NAMALWA (cell line): ENCODE results near the gene TOM1.

Source experiments
- DNase-seq: peaks from one replicate; pipeline ENCODE4 v3.0.0-alpha.2; 2015; ENCODE audit warnings: low spot score

Gene TOM1

DNA sequence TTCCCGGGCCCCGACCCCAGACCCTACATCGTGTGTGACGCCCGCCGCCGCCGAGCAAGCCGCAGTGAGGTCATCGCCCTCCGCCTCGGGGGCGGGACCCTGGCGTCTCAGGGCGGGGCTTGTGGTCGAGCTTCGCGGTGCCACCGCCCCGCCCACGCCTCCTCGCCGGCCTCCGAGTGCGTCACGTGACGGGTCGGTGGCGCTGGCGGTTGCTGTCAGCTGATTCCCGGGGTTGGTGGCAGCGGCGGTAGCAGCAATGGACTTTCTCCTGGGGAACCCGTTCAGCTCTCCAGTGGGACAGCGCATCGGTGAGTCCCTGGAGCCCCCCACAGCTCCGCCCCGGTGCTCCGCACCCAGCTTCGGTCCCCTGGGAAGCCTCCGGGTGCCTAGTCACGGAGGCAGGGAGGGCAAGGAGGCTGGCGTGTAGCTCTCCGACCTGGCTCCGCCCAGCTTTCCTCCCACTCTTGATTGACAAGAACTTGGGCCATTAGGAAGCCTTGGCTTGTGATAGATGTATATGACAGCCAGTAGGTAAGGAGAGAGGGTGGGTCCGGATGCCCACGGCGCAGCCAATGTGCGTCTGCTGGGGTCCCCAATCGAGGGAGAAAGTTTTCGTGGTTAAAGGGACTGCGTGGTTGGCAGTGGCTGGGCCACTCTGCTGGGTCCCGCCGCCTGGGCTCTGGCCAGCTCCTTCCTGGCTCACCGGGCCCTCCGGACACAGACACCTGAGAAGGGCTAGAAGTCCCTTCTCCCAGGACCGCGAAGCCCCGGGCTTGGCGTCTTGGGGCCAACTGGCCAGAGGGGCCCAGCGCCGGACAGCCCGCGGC, at the start of gene TOM1:
Gene TOM1 (plus strand): TSS at position 222 of the 827 bp plus-strand sequence. CDS start 35 bp downstream, at position 257.
- peak; percentile 99 for DNase-seq

DNA sequence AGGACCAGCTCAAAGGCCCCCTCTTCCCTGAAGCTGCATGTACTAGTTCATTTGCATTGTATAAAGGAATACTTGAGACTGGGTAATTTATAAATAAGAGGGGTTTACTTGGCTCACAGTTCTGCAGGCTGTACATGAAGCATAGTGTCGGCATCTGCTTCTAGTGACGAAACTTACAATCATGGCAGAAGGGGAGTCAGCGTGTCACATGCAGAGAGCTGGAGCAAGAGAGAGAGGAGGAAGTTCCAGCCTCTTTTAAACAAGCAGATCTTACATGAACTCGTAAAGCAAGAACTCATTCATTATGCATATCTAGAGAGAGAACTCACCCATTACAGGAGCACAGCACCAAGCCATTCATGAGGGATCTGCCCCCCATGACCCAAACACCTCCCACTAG, 49.5 kb upstream of the TOM1 start:
- no peak for DNase-seq

DNA sequence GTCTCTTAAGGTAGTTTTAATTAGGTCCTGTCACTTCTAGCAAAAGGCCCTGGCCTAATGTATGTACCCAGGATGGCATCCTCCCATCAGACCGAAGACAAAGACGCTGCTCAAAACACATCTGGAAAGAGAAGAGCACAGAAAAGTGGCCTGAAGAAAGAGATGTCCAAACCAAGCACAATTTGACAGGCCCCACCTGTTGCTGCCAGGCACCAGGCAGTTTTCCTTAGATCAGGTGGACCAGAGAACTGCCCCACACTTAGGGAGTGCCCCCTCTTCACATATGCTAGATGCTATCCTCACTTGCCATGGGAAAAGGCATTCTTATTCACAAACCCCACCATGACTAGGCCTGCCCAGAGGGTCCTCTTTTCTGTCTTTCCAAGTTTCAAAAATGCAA, 45.7 kb upstream of the TOM1 start:
- DNase-seq, result no peak

DNA sequence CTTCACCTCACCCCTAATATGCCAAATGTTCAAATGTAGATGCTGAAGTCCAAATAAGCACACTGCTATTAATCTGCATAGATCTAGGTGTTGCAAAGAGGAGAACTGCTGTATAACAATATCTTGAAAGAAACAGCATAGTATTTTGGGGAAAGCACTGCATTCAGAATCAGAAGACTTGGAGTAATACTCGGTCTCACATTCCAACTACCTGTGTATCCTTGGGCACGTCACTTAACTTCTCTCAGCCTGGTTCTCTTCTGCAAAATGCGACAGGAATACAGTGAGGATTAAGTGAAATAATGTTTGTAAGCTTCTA, 42.7 kb upstream of the TOM1 start:
- no peak for DNase-seq

DNA sequence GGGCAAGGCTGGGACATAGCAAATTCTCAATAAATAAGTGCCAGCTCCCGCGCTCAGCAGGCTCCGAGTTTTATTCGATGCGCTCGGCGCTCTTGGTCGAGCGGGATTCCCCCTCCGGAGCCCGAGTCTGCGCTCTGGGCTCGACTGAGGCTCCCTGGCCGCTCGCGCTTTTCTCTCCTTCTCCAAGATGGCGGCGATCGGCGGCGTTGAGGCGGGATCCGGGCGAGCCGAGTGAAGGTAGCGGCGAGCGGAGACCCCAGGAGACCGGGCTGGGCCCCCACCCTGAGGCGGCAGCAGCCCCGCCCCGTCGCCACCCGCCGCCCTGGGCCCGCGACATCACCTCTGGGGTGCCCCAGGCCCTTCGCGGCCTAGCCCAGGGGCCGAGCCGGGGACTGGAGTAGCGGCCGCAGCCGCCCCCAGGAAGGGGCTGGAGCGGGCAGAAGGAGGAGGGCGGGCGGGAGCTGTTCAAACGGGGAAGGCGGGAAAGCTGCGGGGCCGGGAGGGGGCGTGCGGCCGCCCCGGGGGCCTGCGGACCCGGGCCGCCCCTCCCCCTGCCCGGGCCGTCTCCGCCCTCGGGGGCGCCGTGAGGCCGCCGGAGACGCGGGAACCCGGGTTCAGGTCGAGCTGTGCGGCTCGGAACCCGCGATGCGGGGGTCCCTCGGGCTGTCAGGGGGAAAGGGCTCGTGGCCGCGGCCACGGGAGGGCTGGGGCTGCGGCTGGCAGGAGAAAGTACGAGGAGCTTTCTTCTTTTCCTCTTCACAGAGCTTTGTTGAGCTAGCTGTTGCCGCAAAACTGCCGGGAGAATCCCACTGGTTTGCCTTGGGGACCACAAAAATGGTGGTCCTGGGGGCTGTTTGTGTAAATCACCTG, 42.1 kb upstream of the TOM1 start, which contains the start of gene HMGXB4:
Gene HMGXB4 (plus strand): TSS at position 173 of the 870 bp plus-strand sequence. CDS start 4,898 bp downstream, outside the sequence.
- peak; percentile 91 for DNase-seq

DNA sequence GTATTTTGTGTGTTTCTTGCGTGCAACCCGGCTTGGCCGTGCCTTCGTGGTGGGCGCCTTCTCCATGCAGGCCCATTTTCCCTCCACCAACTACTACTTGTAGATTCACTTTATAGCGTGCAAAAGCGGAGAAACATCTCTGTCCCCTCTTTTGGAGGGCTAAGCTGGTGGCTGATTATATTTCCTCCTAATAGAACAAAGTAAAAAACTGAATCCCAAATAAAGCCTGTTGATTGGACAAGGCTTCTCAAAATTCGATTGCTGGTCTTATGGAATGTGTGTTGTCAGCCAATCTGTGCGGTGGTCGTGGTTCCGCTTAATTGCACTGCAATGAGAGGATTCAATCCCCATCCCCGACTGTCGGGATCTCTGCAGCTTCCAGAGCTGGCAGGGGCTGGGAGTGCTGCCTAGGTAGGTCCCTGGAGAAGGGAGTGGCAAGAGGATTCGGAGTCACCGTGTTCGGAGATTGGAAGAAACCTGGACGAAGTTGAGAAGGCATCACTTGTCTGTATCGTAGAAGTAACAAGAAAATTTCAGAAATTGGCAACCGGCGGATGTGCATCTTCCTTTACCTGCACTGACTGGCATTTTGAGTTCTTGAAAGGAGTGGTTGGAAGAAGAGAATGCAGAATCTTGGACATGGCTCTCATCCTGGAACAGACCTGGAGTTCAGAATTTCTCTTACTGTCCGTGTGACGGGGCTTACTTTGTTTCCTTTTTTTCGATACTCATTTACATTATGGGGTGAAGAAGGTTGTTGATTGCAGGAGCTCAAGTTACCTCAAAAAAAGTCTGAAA, 41.3 kb upstream of the TOM1 start:
- DNase-seq, result no peak

DNA sequence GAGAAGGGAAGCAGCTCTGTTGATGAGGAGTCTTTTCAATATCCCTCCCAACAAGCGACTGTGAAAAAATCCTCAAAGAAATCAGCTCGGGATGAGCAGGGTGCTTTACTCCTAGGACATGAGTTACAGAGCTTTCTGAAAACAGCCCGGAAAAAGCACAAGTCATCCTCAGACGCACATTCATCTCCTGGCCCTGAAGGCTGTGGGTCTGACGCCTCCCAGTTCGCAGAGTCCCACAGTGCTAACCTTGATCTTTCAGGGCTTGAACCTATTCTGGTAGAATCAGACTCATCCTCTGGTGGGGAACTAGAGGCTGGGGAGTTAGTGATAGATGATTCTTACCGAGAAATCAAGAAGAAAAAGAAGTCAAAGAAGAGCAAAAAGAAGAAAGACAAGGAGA, 34.7 kb upstream of the TOM1 start:
- no peak for DNase-seq

DNA sequence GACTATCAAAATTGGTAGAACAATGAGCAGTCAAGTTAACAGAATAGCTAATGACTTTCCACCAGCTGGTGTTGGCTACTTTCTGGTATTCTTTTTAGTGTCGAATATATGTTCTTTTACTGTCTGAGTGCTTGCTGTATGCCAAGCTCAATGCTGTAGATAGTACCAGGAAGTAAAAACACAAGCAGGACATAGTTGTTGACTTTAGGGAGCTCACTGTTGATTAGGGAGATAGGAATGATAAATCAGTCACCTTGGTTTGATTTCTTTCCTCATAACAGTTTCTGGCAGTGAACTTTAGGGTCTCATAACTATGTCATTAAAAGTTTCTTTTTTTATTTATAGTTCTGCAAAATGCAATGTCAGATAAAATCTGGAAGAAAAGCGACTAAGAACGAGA, 33.4 kb upstream of the TOM1 start:
- no peak for DNase-seq

DNA sequence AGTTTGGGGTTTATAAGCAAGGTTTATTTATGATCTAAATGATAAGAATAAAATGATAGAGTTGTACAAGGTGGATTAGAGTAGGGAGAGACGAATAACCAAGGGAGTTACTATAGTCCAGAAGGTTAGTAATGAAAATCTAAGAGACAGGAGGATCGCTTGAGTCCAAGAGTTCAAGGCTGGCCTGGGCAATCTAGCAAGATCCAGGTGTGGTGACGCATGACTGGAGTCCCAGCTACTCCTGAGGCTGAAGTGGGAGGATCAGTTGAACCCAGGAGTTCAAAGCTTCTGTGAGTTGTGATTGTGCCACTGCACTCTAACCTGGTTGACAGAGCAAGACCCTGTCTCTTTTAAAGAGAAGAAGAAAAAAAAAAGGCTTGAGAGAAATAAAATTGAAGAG, 30.1 kb upstream of the TOM1 start:
- no peak for DNase-seq

DNA sequence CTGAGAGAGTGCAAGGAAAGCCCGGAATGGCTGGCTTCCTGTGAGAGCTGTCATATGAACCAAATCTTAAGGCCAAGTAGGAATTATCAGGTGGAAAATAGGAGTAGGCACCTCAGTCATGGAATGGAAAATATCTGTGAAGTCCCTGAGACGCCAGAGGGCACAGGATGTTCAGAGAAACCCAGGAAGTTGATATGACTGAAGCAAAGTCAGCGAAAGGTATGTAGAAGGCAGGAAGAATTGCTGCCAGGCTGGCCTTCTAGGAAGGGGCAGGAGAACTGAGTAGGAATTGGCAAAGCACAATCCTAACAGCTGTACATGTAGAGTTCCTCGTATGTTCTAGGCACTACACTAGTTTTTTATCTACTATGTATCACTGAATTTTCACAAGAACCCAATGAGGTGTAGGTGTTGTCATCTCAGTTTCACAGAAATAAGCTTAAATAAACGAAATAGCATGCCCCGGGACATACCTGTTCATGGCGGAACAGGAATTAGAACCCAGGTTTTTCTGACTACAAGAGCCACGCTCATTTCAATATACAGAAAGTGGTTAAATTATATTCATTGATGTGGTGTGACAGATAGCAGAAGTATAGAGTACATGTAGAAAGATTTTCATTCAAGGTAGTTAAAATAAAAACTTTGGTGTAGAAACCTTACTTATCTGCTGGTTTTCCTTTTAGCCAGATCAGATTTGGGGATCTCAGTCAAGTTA, 25.4 kb upstream of the TOM1 start:
- DNase-seq, result no peak

DNA sequence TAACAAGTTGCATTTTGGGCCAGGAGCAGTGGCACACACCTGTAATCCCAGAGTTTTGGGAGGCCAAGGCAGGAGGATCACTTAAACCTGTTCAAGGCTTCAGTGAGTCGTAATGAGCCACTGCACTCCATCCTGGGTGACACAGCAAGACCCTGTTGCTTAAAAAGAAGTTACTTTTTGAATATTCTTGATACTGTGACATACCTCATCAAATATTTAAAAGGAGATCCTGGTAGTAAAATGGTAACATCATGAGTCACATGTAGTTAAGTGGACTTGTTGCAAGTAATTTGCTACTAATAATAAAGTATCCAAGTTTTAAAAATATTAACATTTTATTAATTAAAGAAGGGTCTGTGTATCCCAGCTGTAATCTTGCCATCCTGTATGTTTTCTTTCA, 24.1 kb upstream of the TOM1 start:
- no peak for DNase-seq

DNA sequence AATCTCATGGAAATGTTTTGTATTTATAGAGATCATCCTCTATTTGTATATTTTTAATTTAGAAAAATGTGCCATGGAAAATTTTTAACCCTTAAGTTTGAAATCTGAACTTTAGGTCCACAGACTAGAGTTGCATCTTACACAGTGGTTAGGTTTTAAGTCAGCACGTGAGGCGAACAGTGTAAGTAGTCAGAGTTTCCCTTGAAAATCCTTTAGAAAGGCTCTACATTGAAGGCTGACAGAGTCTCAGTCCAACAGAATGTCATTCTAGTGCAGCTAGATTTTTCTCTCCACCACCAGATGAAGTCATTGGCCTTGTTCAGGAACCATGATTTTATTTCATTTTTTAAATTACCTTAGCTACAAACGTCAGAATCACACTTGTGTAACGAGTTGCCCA, 23.7 kb upstream of the TOM1 start:
- DNase-seq, result no peak

DNA sequence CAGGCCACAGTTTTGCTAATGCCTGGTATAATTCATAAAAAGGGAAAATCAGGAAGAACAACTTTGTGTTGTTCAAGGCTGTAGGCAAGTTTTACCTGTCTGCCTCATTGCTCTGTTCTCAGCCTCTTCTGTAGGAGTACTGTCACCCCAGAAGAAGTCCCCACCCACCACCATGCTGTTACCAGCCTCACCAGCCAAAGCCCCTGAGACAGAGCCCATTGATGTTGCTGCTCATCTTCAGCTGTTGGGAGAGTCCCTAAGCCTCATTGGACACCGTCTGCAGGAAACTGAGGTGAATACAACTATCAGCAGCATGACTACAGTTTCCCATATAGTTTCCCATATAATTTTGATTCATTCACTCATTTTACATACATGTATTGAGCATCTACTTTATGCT, 11.6 kb upstream of the TOM1 start:
- no peak for DNase-seq

DNA sequence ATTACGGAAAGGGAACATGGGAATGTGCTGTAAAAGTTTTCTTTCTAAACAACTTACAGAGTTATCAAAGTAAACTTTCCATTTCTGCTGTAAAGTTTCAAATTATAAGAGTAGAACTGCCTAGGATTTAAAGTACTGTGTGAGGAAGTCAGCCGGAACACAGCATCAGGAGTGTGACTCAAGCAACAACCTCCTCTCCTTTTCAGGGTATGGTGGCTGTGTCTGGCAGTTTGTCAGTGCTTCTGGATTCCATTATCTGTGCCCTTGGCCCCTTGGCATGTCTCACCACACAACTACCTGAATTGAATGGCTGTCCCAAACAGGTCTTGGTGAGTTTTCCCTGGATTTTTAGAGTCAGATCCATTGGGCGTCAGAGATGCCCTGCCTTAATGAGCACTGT, 6.9 kb upstream of the TOM1 start:
- DNase-seq, result no peak

DNA sequence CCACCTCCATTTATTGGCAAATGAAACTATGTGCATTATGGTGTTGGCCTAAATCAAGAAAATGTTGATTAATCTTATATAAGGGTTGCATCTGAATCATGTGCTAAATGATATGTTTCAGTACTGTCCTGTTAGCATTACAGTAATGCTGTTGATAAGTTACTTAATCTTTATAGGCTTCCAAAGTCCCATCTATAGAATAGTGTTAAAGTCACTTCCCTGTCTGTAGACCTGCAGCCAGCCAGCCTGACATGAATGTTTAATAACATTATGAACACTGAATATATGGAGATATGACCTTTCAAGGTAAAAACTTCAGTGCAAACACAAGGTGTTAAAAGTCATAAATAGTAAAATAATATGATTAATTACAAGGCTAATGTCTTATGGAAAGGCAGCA, 3.6 kb upstream of the TOM1 start:
- DNase-seq, result no peak

DNA sequence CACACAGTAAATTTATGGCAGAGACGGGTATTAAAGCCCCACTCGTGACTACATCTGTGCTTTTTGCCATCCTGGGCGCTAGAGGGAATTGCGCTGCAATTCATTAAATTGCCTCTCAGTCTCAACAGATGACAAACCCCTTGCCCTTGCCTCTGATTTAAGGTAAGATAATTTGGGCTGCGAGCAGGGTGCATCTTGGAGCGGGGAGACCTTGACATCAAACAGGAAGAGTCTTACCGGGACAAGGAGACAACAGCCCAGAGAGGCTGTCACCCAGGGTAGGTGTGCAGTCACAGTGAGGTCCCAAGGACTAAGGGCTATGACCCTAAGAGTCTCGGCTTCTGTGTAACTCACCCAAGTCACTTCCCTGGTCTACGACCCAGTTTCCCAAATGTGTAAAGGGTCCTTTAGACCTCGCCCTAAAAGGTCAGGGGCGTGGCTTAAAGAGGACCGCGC, 449 bp upstream of the TOM1 start:
- DNase-seq, result peak; percentile 80

DNA sequence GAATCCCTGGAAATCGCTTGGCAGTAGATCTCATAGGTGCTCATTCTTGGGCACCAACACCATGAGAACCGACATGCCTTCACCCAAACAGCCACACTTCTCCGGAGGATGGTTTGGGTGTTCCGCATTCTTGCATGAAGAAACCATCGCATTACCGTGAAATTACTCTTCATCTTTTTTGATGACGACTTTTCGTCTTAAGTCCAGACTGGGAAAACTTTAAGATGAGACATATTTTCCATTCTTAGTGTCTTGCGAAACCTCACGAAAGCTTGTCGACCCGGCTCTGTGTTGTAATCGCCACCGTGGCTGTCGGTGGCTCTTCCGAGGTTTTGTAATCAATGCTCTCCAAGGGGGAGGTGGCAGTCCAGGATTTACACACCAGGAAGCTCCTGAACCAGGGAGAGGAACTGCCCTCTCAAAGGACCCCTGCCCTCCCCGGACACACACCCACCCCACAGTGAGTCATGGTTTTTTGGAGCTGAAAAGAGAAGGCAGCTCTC, 1.7 kb downstream of the TOM1 start:
- DNase-seq, result no peak

DNA sequence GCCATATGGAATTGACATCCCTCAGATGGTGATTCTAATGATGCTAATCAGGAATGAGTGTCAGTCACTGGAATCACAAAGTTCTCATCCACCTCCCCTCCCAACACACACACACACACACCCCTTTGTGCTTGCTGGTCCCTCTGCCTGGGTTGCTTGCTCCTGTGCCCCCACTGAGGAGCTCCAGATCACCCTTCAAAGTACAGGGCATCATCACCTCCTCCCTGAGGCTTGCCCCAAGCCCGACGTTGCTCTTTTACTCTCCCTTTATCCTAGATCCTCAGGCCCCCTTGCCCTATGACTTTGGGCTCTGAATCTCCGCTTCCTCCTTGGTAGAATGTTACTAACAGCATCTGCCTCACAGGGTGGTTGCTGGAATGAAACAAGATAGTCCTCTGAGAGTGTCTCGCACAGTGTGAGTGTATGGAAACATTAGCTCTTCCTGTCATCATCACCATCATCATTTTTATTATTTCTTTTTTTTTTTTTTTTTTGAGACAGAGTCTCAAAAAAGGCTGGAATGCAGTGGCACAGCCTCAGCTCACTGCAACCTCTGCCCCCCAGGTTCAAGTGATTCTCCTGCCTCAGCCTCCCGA, 3.4 kb downstream of the TOM1 start:
- no peak for DNase-seq

DNA sequence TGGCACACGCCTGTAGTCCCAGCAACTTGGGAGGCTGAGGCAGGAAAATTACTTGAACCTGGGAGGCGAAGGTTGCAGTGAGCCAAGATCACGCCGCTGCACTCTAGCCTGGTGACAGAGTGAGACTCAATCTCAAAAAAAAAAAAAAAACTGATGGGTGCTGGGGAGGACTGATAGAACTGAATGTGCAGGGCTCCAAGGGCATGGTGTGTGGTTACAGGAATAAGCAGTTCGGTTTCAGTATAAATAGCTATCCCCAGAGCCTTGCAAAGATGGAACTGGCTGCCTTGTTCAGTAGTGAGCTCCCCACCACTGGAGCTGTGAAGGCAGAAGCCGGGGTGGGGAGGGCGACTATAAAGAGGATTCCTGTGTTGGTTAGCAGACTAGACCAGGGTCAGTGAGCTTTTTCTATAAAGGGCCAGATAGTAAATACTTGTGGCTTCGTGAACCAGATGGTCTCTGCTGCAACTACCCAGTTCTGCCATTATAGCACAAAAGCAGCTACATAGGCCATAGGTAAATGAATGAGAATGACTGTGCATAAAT, 5.9 kb downstream of the TOM1 start:
- DNase-seq, result no peak

DNA sequence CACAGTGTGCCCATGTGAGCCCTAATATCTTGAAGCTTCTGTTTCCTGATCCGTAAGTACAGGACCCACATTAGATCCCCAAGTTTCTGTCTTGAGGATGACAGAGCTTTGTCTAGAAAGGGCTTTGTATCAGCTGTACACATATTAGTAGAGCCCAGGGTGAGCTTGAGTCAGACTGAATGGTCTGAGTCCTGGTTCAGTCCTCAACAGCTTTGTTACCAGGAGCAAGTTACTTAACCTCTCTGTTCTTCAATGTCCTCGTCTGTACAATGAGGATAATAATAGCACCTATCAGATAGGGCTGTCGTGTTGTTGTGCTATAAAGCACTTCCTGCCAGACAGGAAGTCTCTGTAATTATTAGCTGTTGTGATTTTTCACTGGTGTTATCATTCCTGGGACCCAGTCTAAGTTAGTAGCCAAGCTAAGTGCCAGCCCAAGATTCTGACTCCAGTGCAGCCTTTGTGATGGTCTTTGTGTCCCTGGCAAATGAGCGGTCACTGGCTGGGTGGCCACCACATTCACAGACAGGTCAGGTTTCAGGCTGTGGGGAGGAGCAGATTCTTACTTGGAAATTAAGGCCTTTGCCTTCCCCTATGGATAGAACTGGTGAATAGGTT, 6.8 kb downstream of the TOM1 start:
- DNase-seq, result no peak
